ENCODE results near the gene RBM28.
A peak's percentile ranks its signal among the peaks of the same experiment; 100 is the strongest.

Gene RBM28

GRCh38 chr7:128373606-128374005, 29.9 kb upstream of the RBM28 start:
- no peak for DNase-seq

DNA sequence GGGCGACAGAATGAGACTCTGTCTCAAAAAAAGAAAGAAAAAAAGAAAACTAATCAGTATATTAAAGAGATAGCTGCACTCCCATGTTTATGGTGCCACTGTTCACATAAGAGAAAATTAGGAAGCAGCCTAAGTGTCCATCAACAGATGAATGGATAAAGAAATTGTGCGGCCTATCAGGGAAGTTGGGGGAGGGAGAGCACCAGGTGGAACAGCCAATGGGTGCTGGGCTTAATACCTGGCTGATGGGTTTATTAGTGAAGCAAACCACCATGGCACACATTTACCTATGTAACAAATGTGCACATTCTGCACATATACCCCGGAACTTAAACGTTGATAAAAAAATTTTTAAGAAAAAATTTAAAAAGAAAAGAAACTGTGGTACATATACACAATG, 26.8 kb upstream of the RBM28 start:
- DNase-seq = no peak

- no peak for DNase-seq
Observed at GRCh38 chr7:128366986-128367385, 23.3 kb upstream of the RBM28 start.

GRCh38 chr7:128366300-128366699, 22.6 kb upstream of the RBM28 start:
- DNase-seq = no peak

- no peak for DNase-seq
Observed at GRCh38 chr7:128365432-128365831, 21.7 kb upstream of the RBM28 start.

DNA sequence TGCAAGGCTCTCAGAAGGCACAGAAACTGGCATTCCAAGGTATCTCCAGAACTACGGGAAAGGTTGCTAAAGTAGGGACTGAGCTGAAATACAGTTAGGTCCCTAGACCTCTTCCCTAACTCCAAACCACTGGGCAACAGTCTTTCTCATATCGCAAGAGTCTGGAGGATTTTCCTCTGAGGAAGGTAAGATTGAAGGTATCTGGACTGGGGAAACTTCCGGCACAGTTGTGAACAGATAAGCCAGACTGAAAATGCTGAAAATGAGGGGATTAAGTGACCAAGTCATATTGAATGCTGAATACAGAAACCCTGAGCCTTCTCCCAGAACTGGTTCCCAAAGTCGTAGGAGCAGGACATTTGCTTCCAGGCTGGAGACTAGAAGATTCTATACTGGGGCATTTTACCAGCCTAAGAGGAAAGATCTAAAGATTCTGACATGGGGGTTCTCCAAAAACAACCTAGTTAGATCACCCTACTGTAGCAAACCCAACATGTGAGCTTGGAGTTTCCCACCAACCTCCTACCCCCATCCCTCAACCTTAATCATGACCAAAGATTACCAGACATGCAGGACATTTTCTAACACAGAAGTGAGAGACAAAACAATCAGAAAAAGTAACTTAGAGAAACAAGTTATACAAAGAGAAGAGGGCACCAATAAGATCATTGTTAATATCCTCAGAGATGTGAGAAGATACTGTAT, 20.6 kb upstream of the RBM28 start:
- DNase-seq = no peak

DNA sequence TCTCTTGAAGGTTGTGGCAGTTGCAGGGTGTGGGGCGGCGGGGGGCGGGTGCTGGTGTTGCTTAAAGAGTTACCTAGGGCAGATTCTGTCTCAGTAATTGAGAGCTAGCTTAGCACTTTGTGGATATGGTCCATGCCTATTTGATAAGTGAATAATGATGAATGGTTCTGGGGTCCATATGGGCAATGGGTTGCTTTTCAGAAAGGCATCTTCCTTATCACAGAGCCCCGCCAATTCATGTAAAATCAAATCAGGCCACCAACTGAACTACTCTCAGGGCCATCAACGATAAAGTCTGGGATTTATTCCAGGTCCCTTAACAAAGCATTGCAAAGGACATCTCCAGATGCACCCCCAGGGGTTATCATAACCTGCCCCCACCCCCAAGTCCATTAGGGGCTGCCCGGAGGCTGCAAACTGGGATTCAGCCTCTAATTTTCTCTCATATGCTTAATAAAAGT, 19.6 kb upstream of the RBM28 start:
- no peak for DNase-seq

- DNase-seq = no peak
Observed at GRCh38 chr7:128362670-128363069, 19.0 kb upstream of the RBM28 start.

GRCh38 chr7:128361411-128362379, 18.0 kb upstream of the RBM28 start, which contains the start of gene PRRT4:
Gene PRRT4 (minus strand): TSS chr7:128361690.
- peak; percentile 35 for DNase-seq

DNA sequence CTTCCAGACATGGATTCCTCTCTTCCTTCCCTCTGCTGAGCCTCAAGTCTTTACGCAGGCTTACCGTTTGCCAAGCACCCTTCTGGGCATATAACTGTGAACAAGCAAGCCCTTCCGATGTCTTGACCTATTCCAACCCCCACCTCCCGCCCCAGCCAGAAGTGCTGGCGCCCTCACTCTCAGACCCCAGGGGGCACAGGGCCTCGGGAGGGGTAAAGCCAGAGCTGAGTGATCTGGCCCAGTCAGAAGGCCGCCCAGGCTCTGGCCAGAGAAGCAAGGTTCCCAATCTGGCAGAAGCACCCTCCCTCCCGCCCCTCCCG, 16.6 kb upstream of the RBM28 start:
- DNase-seq = no peak

DNA sequence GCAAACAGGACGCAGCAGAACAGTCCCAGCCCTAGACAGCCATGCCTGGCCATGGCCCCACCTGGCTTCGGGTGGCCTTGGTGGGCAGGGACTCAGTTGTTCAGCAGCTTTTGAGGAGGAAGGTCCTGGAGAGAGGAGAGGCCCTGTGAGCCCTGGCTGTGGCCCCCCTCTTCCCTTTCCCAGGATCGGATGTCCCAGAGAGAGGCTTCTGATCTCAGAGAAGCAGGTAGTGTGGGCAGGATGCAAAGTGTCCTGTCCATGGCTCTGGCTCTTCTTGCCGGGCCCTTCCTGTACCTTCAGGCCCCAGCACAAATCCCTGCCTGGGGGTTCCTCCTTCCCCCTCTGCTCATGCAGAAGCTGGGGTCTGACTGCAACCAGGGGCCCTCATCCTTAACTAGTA, 16.2 kb upstream of the RBM28 start:
- DNase-seq = no peak

- no peak for DNase-seq
Observed at GRCh38 chr7:128359336-128359735, 15.6 kb upstream of the RBM28 start.

DNA sequence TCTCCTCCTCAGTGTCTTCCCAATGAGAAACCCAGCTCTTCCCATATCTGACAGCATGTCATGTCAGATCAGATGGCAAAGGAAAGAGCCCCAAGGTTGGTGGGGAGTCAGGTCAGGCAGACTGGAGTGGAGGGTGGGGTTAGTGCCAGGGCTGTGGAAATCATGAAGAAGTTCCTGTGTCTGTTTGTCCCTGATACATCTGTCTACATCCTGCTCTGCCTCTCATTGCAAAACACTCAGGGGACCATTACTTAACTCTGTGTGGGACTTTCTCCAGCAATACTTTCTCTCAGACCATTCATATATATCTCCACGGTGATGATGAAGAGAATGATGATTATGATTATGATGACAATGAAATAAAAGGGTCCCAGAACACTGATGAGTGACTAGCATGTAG, 14.5 kb upstream of the RBM28 start:
- DNase-seq = peak; percentile 24

GRCh38 chr7:128357217-128357613, 13.5 kb upstream of the RBM28 start:
- no peak for DNase-seq

DNA sequence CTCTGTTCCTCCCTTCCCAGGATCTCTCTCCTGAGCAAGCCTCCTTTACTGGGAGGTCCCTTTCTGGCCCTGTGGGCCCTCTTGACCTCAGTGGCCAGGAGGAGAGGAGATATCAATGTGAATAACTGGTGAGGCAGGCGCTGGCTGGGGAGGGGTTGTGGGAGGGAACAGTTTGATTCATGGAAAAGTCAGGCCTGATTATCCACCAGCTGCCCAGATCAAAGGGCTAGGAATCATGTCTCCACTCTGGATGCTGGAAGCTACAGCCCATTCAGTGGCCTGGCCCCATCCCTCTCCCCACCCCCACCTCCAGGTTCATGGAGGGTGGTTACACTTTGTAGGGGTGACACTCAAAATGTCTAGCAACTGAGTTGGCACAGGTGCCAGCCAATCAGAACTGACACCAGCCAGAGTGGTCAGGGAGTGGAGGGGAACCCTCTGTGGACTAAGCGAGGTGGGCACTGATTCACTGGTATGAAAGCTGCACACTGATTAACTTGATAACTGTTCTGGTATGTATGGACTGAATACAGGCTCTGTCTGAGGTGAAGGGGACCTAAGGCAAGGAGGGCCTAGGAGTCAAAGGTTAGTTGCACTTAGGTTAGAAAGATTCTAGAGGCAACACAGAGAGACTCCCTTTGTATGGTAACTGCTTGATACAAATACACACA, 13.0 kb upstream of the RBM28 start:
- DNase-seq = no peak

- DNase-seq = no peak
Observed at GRCh38 chr7:128353610-128354009, 9.9 kb upstream of the RBM28 start.

DNA sequence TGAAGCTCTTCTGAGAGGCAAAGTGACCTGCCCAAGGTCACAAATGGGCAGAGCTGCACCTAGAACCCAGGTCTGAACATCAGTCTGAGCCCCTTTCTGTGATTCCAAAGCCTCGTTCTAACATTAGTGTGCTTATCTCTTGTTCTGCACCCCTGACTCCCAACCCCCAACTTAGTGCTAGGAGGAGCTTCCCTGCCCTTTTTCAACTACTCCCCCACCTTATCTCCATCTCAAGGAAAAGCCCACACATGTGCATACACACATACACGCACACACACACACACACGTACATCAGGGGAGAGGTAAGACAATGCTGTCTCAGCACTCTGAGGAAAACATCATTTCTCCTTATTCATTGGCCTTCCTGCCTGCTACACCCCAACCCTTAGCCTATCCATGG, 9.5 kb upstream of the RBM28 start:
- no peak for DNase-seq

- DNase-seq = no peak
Observed at GRCh38 chr7:128352636-128353035, 8.9 kb upstream of the RBM28 start.

DNA sequence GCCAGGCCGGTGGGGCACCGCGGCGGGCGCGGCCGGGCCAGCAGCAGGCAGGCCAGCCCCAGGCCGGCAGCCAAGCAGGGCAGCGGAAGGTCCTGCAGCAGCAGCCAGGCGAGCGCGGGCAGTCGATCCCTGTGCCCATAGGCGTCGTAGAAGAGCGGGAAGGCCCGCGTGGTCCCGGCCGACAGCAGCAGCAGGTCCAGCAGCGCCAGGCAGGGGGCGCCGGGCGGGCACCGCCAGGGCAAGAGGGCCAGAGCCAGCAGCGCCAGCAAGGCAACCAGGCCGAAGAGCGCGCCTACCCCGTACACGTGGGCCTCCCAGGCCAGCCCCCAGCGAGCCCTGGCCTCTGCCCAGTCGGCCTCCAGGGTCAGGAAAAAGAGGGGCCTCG, 8.4 kb upstream of the RBM28 start:
- peak; percentile 69 for DNase-seq

DNA sequence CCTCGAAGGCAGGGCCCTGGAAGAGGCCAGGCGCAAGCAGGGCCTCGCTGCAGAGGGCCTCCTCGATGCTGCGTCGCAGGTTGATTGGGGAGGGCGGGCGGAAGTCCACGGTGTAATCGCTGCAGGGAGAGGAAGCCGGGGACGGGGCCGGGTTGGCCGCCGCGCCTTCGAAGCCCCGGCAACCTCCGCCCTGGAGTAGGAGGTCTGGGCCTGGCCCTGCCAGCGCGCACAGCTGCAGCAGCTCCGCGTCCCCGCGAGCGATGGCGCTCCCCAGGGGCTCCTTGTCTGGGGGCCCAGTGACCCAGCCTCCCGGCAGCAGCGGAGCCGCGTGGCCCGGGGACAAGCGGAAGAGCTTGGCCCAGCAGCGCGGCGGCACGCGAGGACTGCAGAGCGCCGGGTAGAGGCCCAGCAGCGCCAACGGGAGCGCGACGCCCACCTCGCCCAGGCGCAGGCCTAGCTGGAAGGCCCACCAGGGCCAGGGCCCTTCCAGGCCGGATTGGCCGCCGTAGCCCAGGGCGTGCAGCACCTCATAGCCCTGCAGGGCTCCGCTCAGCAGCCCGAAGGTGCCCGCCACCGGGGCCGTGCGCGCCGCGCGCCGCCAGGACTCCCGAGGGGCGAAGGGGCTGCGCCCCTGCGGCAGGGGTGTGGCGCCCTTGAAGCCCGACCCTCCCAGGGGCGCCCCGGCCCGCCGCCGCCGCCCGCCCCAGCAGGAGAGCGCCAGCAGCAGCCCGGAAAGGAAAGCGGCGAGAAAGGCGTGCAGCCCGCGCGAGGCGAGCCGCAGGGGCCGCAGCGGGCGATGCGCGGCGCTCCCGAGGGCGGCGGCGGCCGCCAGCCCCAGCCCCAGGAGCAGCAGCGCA, 7.8 kb upstream of the RBM28 start:
- DNase-seq = no peak

GRCh38 chr7:128350708-128351295, 7.1 kb upstream of the RBM28 start:
- DNase-seq = no peak

DNA sequence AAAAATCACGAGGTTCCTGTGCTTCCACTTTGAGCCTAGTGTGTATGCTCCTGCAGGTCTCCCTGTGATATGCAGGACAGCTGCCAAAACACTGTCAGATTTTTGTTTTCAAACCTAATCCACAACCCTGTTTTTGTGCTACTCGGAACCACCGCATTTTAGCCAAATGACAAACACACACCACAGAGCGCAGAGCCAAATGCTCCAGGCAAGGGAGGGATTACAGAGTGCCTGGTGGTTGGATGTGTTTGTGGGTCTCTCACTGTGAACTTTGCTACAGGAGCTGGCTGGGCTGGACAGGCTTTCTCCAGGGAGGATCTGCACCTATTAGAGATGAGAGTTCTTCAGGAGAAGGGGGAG, 5.7 kb upstream of the RBM28 start:
- no peak for DNase-seq

Measured in suppressor macrophage treated with lipopolysaccharide for 4 hours (primary cell).